ENCODE data around the gene IFITM5. TPM values are rescaled to one million over a fixed set of nuclear protein-coding genes. Genes with fewer than 3 reads are reported as not detected.

Gene IFITM5
- total RNA-seq, 2 experiments from 2014 or later, result not detected

DNA sequence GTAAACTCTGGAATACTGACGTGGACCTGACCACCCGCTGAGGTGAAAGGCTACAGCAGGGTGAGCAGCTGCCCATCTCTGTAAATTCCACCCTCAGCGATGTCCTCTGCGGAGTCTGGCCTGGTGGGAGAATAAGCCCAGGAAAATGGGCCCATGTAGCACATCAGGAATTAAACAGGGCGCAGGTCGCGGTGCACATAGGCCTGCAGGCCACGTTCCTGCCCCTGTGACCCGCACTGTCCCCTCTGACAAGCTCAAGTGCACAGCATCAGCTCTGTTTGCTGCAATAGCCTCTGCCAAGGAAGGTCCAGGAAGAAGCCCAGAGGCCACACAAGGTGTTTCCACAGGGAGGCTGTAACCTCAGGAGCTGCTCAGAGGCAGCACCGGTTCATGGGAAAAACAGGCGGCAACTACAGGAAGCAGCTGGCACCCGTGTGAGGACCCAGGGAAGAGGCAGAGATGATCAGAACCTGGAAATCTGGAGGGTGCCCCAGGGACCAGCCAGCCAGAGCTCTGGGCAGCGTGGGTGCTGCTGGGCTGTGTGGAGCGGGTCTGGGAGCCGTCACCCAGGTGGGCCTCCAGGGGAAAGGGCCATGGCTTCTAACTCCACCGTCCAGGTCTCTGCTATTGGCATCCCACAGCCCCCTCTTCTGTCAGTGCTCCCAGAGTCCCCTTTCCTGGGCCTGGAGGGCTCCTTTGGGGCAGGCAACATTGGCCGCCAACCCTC is 7.5 kb upstream of the IFITM5 start:
- Mint-ChIP-seq H3K4me1 (peaks cover 30% of the 10 kb centered on the region), H3K27ac (peak overlapping the region; percentile 99), H3K4me3 (peak overlapping the region; percentile 89), H3K27me3 (peaks cover 3% of the 10 kb centered on the region), H3K36me3 (ENCODE audit: low read depth) (peaks cover 22% of the 10 kb centered on the region), H3K9me3 (no peaks in the 10 kb centered on the region)
- ChIA-PET POLR2A (interaction anchor here (0.7 to 1.9 kb wide), 10 partner anchors 9 to 99 kb away, joined by 3 to 11 read pairs (median 5); partner anchors contain the start of genes BET1L, RIC8A and SIRT3), CTCF (interaction anchor here (0.7 to 3.3 kb wide), 9 partner anchors 10 to 142 kb away, joined by 3 to 32 read pairs (median 11); no protein-coding TSS in a partner anchor)
- DNase-seq, result no peak

DNA sequence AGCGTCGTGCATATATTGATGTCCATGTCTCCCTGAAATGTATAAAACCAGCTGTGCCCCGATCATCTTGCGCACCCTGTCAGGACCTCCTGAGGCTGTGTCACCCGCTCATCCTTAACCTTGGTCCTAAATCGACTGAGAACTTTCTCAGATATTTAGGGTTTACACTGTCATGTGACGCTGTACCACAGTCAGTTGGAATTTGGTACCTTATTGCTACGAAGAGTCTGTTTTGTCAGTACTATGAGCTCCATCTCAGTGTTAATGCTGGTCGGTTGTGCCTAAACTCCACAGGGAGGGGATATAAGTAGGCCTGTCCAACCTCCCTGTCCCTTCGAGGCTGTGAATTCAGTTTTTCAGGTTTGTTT is 6.5 kb upstream of the IFITM5 start:
- no peak for DNase-seq
- CTCF ChIA-PET, result interaction anchor here (0.6 to 3.3 kb wide), 13 partner anchors 11 to 142 kb away, joined by 3 to 32 read pairs (median 5); partner anchors contain the start of genes BET1L, RIC8A and SIGIRR
- peaks cover 33% of the 10 kb centered on the region for H3K4me1 Mint-ChIP-seq
- POLR2A ChIA-PET, result interaction anchor here (1.2 to 2.4 kb wide), 8 partner anchors 10 to 70 kb away, joined by 3 to 11 read pairs (median 8); partner anchors contain the start of gene SIRT3
- H3K4me3 Mint-ChIP-seq, result no peak overlapping the region
- H3K27me3 Mint-ChIP-seq, result peaks cover 6% of the 10 kb centered on the region
- no peaks in the 10 kb centered on the region for H3K9me3 Mint-ChIP-seq
- peak overlapping the region; percentile 18 for H3K27ac Mint-ChIP-seq
- peaks cover 22% of the 10 kb centered on the region for H3K36me3 Mint-ChIP-seq (ENCODE audit: low read depth)

DNA sequence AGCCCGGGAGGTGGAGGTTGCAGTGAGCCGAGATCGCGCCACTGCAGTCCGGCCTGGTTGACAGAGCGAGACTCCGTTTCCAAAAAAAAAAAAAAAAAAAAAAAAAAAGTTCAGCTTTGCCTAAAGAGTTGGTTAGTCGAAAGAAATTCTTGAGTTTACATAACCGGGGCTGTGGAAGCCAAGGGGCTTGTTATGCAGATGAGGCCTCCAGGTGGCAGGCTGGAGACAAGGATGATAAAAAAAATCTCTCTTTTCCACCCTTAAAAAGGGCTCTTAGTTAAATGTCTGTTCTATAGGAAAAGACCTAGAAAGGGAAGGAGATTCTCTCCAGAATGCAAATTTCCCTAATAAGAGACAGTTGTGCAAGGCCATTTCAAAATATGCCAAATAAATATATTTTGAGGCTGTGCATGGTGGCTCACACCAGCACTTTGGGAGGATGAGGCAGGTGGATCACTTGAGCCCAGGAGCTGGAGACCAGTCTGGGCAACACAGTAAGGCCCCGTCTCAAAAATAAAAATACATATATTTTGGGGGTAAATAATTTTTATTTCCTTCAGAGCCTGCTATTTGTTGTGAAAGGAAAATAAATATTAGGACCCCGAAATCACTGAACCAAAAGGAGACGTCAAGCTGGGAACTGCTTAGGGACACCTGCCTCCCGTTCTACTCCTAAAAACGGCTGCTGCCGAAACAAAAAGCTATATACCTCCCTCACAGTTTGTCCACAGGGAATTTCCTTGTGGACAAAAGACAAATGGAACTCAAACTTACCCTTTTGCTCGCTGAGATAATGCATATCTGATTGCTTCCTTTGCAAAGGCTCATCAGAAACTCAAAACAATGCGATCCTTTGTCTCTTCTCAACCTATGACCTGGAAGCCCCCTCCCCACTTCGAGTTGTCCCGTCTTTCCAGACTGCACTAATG is 5.9 kb upstream of the IFITM5 start:
- CTCF ChIA-PET, result interaction anchor here (0.7 to 3.3 kb wide), 16 partner anchors 11 to 143 kb away, joined by 3 to 32 read pairs (median 4); partner anchors contain the start of genes BET1L, PSMD13, RIC8A and SIGIRR
- POLR2A ChIA-PET, result interaction anchor here (1.0 to 2.4 kb wide), 9 partner anchors 10 to 102 kb away, joined by 3 to 11 read pairs (median 7); partner anchors contain the start of gene SIRT3
- Mint-ChIP-seq H3K27me3 (peaks cover 11% of the 10 kb centered on the region), H3K4me3 (no peak overlapping the region), H3K9me3 (no peaks in the 10 kb centered on the region), H3K36me3 (ENCODE audit: low read depth) (peaks cover 22% of the 10 kb centered on the region), H3K4me1 (peaks cover 33% of the 10 kb centered on the region), H3K27ac (no peak overlapping the region)
- DNase-seq, result peak; percentile 73

DNA sequence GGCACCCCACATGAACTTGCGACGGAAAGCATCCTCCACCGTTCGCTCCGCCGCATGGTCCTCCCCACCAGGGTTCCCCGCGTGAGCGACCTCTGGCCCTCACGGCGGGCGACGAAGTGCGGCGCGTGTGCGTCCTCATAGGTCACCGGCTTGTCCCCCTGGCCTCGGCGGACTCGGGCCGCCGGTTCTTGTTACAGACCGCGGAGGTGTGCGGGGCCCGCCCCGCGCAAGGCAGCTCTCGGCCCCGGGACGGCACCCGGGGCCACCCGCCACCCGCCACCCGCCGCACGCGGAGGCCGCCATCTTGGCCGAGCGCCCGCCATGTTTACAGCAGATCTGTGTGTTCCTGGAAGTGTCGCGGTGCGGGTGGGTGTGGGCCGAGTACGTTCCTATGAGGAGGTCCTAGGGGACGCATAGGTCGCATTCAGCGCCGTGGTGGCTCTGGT is 4.8 kb upstream of the IFITM5 start:
- peaks cover 31% of the 10 kb centered on the region for H3K4me1 Mint-ChIP-seq
- peaks cover 15% of the 10 kb centered on the region for H3K27me3 Mint-ChIP-seq
- no peaks in the 10 kb centered on the region for H3K9me3 Mint-ChIP-seq
- ChIA-PET POLR2A (interaction anchor here (1.0 to 2.4 kb wide), 4 partner anchors 11 to 103 kb away, joined by 3 to 7 read pairs (median 4); no protein-coding TSS in a partner anchor), CTCF (interaction anchor here (0.9 to 3.3 kb wide), 7 partner anchors 13 to 97 kb away, joined by 4 to 32 read pairs (median 14); partner anchors contain the start of genes BET1L and RIC8A)
- no peak overlapping the region for H3K4me3 Mint-ChIP-seq
- peaks cover 12% of the 10 kb centered on the region for H3K36me3 Mint-ChIP-seq (ENCODE audit: low read depth)
- H3K27ac Mint-ChIP-seq, result no peak overlapping the region
- no peak for DNase-seq

DNA sequence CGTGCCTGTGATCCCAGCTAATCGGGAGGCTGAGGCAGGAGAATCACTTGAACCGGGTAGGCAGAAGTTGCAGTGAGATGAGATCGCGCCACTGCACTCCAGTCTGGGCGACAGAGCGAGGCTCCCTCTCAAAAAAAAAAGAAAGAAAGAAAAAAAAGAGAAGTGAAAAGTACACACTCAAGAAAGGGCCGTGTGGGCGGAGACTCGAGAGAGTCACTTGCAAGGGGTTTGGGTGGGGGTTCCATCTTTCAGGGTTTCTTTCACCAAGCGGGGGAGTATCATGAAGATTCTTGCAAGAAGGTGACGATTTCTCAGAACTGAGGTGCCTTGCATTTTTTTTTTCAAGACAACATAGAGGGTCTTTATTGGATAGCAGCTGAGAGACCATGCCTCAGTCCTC is 4.0 kb upstream of the IFITM5 start:
- H3K4me3 Mint-ChIP-seq, result no peak overlapping the region
- no peak overlapping the region for H3K27ac Mint-ChIP-seq
- ChIA-PET CTCF (no interaction called here), POLR2A (interaction anchor here (1.4 kb wide), 1 partner anchor 12 kb away, joined by 4 read pairs; no protein-coding TSS in a partner anchor)
- no peaks in the 10 kb centered on the region for H3K9me3 Mint-ChIP-seq
- H3K27me3 Mint-ChIP-seq, result peaks cover 15% of the 10 kb centered on the region
- no peak for DNase-seq
- peaks cover 33% of the 10 kb centered on the region for H3K4me1 Mint-ChIP-seq
- peaks cover 5% of the 10 kb centered on the region for H3K36me3 Mint-ChIP-seq (ENCODE audit: low read depth)

DNA sequence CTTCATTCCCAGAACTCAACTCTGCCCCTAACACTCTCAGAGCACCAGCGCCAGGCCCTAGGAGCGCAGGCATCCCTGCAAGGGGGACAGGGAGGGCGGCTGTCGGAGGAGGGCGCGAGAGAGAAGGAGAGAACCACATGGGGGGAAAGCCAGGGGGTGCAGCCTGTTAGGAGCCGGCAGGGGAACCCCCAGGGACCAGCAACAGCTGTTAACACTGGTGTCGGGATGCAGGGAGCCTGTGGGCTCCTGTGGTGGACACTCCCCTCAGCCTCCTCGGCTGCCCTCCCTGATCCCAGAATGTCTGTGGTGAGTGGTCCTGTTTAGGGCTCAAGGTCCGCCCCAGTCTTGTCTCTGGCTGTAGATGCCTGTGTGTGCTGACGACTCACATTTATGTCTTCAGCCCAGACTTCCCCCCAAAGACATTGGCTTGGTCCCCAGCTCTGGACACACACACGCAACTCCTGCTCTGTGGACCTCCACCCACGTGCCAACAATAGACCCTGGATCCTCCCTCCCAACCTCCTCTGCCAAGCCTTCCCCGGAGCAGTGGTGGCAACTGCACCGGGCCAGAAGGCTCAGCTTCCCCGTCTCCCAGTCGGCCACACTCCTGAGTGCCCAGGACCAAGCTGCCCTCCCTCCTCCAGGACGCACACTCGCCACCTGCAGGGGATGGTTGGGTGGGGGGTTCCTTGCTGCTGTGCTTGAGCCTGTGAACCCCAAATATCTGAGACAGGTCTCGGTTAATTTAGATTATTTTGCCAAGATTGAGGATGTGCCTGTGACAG is 817 bp upstream of the IFITM5 start:
- no peak for DNase-seq
- Mint-ChIP-seq H3K4me3 (no peak overlapping the region), H3K27ac (no peak overlapping the region), H3K36me3 (ENCODE audit: low read depth) (no peaks in the 10 kb centered on the region), H3K4me1 (peaks cover 27% of the 10 kb centered on the region), H3K27me3 (peaks cover 20% of the 10 kb centered on the region), H3K9me3 (no peaks in the 10 kb centered on the region)
- POLR2A ChIA-PET, result interaction anchor here (0.8 to 2.6 kb wide), 5 partner anchors 13 to 207 kb away, joined by 3 to 8 read pairs (median 3); partner anchors contain the start of genes BET1L, RIC8A and RNH1
- CTCF ChIA-PET, result no interaction called here

DNA sequence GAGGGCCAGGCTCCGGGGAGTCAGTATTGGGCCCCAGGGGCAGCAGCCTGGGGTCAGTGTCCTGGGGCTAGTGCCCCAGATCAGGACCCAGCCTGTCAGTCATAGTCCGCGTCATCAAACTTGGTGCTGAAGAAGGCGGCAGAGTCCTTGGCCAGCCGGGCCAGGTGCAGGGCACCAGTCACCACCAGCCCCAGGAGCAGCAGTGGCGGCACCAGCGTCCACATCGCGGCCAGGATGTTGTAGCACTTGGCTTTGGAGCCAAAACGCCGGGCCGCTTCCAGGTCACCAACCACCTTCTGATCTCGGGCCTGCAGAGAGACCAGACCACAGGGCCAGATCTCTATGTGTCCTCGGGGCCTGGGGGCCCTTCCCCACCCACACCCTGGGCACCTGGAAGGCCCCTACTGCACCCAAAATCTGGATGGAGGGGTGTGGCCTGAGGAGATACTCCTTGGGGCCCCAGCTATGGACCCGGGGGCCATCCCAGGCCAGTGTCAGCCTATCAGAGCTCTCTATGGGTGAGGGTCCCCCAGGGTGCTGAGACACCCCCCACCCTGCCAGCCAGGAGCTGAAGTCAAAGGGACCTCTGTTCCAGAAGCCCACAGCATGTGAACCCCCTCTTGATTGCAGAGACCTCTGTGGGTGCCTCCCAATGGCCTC is 790 bp downstream of the IFITM5 start:
- ChIA-PET CTCF (no interaction called here), POLR2A (interaction anchor here (0.7 to 1.3 kb wide), 5 partner anchors 9 to 91 kb away, joined by 3 to 6 read pairs (median 4); partner anchors contain the start of genes BET1L, IFITM2 and RIC8A)
- Mint-ChIP-seq H3K27me3 (peaks cover 20% of the 10 kb centered on the region), H3K4me1 (peaks cover 25% of the 10 kb centered on the region), H3K27ac (no peak overlapping the region), H3K36me3 (ENCODE audit: low read depth) (no peaks in the 10 kb centered on the region), H3K9me3 (no peaks in the 10 kb centered on the region), H3K4me3 (no peak overlapping the region)
- no peak for DNase-seq

DNA sequence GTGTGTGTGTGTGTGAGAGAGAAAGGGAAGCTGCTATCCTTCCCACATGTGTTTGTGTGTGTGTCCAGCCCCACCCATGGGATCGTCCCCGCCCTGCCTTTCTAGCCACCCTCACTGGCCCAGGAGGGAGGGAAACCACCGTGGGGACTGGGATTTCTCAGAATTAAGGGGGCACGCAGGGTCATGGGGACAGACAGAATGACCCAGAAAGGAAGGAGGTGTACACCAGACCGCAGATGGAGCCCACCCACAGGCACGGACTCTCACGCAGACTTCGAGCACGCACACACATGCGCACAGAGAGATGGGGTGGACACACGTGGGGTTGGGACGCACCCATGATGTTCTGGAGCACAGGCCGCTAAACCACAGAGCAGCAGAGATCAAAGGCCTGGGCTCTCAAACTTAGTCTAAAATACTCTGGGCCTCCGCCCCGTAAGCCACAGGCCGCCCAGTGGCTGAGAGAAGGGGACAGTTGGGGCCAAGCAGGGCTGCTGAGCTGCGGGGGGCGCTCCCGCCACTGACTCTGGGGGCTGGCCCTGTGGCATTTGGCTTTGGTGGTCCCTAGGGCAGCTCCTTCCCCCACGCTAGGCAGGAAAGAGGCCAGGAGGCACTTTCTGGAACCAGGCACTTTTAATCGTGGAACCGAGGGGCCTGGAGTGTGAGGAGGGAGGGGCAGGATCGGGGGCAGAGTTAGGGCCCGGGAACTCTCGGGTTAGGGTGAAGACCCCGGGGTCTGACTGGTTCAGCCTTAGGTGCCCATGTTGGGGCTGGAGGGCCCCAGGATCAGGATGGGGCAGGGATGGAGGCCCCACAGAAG is 1.5 kb downstream of the IFITM5 start:
- POLR2A ChIA-PET, result no interaction called here
- H3K27me3 Mint-ChIP-seq, result peaks cover 18% of the 10 kb centered on the region
- CTCF ChIA-PET, result interaction anchor here (0.5 to 1.0 kb wide), 2 partner anchors 47 to 66 kb away, joined by 3 read pairs; no protein-coding TSS in a partner anchor
- peak; percentile 54 for DNase-seq
- no peaks in the 10 kb centered on the region for H3K36me3 Mint-ChIP-seq (ENCODE audit: low read depth)
- peaks cover 23% of the 10 kb centered on the region for H3K4me1 Mint-ChIP-seq
- peak overlapping the region; percentile 54 for H3K27ac Mint-ChIP-seq
- H3K4me3 Mint-ChIP-seq, result peak overlapping the region; percentile 27
- no peaks in the 10 kb centered on the region for H3K9me3 Mint-ChIP-seq

DNA sequence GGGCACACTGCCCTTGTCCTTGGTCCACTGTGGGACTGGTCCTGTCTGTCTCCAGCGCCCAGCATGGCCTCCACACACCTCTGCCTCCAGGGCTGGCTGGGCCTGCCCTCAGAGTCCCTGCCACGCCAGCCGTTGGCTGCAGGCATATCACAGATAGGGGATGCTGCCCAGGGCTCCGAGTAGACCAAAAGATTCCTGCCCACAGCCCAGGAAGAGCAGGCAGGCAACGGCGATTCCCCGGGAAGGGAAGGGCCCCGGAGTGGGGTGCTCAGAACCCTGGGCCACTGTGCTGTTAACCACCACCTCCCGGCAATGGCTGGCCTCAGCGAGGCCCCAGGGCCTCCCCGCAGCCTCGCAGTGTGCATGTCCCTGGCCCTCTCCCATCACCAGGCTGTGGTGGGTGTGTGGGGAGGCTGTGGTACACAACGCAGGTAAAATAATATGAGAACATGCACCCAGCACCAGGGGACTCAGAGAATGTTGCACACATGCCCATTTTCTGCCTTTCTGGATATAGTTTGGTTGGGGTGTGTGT is 2.2 kb downstream of the IFITM5 start:
- no peak for DNase-seq
- POLR2A ChIA-PET, result no interaction called here
- H3K27ac Mint-ChIP-seq, result peak overlapping the region; percentile 54
- CTCF ChIA-PET, result interaction anchor here (0.5 to 1.0 kb wide), 2 partner anchors 46 to 66 kb away, joined by 3 read pairs; no protein-coding TSS in a partner anchor
- no peaks in the 10 kb centered on the region for H3K36me3 Mint-ChIP-seq (ENCODE audit: low read depth)
- peaks cover 21% of the 10 kb centered on the region for H3K4me1 Mint-ChIP-seq
- H3K9me3 Mint-ChIP-seq, result no peaks in the 10 kb centered on the region
- H3K4me3 Mint-ChIP-seq, result peak overlapping the region; percentile 27
- H3K27me3 Mint-ChIP-seq, result peaks cover 17% of the 10 kb centered on the region

DNA sequence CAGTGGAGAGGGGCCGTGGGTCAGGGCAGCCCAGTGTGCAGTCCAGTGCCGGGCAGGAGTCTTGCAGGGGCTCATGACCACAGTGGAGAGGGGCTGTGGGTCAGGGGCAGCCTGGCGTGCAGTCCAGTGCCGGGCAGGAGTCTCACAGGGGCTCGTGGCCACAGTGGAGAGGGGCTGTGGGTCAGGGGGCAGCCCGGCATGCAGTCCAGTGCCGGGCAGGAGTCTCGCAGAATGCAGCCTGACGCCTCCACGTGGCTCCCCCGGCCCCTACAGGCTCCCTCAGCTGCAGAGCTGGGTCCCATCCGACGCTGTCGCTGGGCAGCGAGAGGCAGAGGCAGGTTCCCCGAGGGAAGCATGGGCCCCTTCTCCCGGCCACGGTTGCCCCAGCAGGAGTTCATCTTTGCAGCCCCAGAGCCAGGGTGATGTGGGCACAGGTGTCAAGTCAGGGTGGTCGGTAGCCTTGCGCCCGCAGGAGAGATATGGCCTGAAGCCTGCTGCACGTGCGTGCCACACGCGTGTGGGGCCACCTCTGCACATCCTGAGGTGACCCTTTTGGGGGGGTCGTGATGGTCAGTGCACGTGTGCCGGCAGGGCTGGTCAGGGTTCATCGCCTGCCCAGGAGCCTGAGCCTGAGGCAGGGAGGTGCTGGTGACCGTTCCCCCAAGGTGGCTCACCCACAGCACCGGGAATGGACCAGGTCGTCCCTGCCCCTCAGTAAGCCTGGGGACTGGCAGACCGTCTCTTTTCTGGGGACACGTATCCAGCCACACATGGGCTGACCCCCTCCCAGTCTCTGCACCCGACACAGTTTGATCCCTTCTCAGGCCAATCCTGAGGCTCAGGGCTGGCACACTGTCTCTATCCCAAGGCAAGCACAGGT is 2.9 kb downstream of the IFITM5 start:
- no peak overlapping the region for H3K4me3 Mint-ChIP-seq
- H3K4me1 Mint-ChIP-seq, result peaks cover 23% of the 10 kb centered on the region
- peaks cover 2% of the 10 kb centered on the region for H3K36me3 Mint-ChIP-seq (ENCODE audit: low read depth)
- no peak for DNase-seq
- no peak overlapping the region for H3K27ac Mint-ChIP-seq
- H3K27me3 Mint-ChIP-seq, result peaks cover 17% of the 10 kb centered on the region
- ChIA-PET CTCF (no interaction called here), POLR2A (no interaction called here)
- no peaks in the 10 kb centered on the region for H3K9me3 Mint-ChIP-seq
